Activated naive CD4-positive, alpha-beta T cell treated with Interleukin-2 at 50 U/mL for 16 hours (primary cell): ENCODE results near the gene ARL6IP4.
A peak's percentile ranks its signal among the peaks of the same experiment; 100 is the strongest.

ENCODE experiments used
- DNase-seq: peaks from one replicate; pipeline ENCODE4 v3.0.0-alpha.2; 2020

Gene ARL6IP4

DNA sequence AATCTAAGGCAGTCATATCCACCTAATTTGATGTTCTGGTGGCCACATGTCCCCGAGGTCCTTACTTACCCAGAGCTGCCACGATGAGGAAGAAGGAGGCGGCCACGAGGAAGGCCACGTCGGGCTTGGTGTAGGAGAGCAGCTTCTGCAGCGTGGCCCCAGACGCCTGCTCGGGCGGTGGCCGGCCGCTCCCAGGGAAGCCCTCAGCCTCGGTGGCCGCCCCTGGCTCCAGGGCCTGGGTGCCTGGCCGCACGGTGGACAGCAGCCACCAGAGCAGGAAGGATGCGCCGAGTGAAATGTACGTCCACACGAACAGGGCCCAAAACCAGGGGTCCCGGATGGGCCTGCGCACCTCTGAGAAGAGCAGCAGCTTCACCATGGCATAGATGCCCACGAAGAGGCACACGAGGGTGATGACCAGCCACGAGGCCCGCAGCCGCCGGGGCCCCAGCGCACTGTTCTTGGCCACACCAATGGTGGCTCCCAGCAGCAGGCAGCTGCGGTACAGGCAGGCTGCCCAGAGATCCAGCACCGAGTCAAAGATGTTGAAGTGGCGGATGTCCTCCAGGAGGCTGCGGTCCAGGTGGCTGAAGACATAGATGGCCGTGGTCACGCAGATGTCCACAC lies 20.8 kb upstream of the ARL6IP4 start:
- DNase-seq: no peak

DNA sequence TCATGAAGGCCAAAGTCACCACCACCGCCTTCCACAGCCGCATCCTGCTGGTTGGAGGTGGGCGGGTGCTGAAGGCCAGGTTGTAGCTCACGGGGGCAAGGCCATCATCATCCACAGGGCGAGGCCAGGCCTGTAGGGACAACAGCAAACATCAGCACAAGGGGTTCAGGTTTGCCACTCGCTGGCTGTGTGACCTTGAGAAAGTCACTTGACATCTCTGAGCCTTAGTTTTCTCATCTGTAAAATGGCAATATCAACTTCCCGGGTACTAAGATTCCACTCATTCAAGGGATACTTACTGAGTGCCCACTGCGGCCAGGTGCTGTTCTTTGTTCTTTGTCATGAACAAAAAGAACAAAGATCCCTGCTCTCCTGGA lies 20.3 kb upstream of the ARL6IP4 start:
- DNase-seq: no peak

DNA sequence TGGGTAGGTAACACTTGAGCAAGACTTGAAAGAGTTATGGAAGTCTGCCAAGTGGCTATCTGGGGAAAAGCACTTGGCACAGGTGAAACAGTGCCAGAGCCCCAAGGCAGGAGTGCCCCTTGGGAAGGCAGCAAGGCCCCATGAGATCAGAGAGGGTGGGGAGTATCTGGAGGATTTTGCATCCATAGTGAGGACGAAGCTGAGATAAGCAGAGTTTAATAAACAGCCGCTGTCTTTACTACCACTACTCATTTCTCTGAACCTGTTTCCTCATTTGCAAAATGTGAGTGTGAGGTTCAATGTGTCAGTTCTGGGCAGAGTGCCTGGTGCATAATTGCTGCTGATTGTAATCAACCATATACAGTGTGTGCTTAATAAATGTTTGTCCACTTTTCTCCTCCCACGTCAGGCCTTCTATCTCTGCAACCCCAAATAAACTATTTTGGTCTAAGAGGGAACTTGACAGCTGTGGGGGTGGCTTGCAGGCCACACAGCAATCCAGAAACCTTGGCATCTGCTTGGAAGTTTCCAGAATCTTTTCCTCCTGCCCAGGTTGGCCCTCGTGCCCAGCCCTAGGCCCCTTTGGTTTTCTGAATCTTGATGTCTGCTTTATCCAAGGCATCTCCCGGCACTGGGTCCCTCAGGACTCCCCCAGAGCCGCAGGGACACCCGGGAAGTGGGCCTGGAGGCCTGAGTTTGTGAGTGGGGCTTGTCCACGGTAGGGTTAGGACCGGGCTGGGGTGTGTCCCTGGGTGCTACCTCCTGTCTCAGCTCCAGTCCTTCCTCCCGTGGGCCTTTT lies 18.8 kb upstream of the ARL6IP4 start:
- DNase-seq: no peak

DNA sequence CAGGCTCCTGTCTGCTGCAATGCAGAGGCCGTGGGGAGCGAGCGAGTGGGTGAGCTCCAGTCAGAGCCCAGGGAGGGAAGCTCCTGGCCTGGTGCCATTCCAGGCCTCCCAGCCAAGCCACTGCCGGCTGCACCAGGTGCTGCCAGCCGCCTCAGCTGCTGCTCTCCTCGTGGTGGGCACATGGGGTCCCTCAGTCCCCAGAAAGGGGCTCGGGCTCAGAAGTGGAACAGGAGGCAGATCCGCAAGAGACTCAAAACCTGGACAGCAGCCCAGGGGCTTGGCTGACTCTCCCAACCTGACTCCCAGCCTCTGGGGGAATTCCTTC lies 16.6 kb upstream of the ARL6IP4 start:
- DNase-seq: no peak

DNA sequence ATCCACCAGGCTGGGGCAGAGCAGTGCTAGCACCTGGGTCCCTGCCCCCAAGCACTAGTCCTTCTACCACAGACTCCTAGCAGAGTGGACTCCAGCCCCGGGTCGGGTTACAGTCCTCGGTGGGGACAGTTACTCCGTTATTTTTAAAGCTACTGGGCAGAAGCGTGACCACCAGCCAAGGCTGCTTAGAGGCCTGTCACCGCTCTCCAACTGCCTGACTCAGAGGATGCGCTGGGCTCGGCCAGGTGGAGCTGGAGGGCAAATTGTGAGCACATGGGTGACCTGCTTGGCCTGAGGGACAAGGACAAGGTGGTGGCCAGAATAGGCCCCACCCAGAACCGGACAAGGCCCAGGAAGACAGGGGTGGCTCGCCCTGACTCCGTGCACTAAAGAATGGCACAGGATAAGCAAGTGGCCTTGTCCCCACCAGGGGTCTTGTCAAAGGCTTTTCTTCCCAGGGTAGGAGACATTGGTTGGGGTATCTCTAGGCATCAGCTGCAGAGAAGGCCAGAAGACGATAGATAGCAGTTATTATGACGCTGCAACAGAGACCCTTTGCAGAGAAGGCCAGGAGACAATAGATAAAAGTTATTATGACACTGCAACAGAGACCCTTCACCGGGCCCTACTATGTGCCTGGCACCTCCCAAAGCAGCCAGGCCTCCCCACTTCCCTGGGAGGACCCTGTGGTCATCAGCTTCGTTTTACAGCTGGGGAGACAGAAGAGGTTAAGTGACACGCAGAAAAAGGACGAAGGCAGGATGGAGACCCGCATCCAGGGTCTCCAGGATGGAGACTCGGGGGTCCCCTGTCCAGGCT lies 15.8 kb upstream of the ARL6IP4 start:
- DNase-seq: no peak

DNA sequence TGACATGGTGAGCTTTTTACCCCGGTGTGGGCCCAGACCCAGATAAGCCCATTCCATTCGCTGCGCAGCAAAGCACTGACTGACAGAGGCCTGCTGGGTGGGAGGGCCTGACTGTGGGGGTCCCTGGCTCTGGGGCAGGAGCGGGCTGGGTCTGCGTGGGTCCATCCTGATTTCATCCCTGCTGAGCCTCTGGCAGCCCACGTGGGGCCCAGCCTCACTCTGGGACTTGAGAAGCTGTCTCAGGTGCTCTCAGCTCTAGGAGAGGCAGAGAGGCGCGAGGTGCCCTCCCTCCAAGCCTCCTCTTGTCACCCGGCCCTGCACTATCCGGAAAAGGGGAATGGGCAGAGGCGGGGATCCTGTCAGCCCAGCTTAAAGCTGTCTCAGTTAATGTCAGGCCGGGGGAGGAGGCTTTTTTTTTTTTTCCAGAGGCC lies 15.1 kb upstream of the ARL6IP4 start:
- DNase-seq: no peak

DNA sequence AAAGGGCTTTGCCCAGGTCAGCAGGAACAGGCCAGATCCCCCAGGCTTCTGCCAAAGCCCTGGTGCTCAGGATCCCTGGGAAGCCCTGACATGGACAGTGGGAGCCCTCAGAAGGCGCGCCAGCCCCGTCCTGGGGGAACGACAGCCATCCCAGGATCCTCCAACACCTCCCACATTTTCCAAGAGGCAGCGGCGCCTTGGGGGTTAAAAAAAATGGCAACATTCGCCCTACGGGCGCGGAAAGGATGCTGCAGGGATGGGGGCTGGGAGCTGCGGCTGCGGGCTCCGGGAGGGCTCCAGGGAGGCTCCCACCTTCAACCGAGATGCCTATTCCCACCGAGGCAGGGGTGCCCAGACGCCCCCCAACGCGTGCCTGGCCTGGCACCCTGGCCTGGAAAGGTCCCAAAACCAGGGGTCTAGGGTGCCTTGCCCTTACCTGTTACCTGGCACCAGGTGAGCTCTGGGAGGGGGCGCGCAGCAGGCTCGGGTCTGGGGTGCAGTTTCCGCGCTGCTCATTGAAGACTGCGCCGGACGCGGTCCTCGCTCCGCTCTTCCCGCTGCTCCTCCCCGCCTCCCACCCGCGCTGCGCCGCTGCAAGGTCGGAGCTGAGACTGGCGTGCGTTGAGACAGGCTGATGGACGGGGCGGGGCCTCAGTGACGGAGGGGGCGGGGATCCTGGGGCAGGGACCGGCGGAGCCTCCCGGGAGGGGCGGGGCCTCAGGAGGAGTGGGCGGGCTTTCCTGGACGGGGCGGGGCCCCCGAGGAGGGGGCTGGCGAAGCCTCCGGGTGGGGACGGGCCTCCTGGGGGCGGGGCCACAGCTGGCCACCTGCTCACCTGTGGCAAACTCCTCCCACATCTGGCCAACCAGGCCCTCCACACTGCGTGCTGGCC lies 14.4 kb upstream of the ARL6IP4 start, which contains the start of gene ABCB9:
Gene ABCB9, minus strand, starts transcription at position 613 of the 892 bp plus-strand sequence. CDS start 6,228 bp downstream, outside the sequence.
- peak; percentile 90 for DNase-seq

DNA sequence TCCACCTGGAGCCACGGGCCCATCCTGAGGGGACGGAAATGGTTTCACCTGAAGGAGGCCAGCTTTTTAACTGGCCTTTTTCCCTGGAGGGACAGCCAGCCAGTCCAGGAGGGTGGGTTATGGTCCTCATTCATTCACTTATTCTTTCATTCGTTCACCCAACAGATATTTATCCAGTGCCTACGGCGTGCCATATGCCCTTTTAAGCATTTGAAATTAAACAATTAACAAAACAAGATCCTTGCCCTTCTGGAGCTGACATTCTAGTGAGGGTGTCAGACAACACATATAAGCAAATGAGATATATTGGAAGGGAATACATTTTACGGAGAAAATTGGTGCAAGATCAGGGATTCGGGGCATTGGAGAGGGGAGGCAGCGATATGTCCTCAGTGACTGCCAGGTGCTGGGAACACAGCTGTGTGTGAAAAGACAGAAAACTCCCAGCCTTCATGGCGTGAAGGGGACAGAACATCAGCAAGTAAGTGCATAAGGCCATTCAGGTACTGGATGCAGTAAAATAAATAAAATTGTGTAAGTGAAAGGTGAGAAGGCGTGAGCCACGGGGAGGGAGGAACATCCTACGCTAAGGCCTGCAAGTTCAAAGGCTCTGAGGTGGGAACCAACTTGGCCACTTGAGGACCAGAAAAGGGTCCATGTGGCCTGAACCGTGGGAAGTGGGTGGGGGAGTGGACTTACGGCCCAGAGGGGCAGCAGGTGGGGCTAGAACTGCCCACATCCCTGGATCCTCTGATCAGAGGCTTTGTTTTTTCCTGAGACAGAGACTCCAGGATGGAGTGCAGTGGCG lies 13.5 kb upstream of the ARL6IP4 start:
- DNase-seq: no peak

DNA sequence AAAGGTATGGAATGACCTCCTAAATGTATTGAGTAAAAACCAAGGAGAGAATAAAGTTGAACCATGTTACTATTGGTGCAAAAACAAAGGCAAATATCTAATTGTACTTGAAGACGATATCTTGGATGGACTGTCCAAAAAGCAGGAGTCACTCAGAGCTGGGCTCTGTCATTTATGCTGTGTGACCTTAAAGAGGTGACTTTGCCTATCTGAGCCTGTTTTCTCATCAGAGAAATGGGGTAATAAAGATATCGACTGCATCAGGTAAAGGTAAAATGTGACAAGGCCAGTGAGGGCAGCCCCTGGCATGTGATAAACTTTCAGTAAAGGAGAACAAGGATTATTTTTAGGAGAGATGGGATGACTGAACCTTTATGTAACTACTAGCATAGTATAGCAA lies 12.4 kb upstream of the ARL6IP4 start:
- DNase-seq: no peak

DNA sequence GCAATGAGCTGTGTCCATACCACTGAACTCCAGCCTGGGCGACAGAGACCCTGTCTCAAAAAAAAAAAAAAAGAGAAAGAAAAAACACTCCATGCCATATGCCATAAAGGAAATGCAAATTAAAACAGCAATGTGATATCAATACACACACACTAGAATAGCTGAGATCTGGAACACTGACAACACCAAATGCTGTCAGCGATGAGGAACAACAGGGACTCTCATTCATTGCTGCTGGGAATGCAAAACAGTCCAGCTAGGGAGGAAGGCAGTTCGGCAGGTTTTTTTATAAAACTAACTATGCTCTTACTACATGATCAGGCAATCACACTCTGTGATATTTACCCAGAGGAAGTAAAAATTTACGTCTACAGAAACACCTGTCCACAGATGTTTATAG lies 10.8 kb upstream of the ARL6IP4 start:
- no peak for DNase-seq

DNA sequence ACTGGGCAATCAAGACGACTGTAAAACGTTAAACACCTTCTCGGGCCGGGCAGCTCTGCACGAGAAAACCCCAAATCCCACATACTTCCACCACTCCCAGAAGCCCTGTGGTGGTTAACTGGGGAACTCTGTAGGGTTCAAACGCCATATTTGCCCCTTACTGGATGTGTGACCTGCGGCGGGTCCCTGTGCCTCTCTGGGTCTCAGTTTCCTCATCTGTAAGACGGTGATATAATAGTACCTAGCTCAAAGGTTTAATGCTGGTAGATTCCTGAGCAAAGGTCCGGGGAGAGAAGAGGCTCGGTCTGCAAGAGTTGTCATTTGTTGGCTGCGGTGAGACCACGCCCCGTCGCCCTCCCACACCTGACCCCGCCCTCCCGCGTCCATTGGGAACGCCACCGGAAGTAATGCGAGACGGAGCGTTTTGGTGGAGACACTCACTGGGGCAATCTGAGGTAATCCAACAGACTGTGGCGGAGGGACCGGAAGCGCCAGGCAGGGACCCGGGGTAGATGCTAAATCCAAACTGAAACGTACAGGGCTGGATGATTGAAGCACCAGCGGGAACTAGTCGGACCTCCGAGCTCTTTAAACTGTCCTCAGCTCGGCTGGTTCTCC lies 6.1 kb upstream of the ARL6IP4 start:
- peak; percentile 99 for DNase-seq

DNA sequence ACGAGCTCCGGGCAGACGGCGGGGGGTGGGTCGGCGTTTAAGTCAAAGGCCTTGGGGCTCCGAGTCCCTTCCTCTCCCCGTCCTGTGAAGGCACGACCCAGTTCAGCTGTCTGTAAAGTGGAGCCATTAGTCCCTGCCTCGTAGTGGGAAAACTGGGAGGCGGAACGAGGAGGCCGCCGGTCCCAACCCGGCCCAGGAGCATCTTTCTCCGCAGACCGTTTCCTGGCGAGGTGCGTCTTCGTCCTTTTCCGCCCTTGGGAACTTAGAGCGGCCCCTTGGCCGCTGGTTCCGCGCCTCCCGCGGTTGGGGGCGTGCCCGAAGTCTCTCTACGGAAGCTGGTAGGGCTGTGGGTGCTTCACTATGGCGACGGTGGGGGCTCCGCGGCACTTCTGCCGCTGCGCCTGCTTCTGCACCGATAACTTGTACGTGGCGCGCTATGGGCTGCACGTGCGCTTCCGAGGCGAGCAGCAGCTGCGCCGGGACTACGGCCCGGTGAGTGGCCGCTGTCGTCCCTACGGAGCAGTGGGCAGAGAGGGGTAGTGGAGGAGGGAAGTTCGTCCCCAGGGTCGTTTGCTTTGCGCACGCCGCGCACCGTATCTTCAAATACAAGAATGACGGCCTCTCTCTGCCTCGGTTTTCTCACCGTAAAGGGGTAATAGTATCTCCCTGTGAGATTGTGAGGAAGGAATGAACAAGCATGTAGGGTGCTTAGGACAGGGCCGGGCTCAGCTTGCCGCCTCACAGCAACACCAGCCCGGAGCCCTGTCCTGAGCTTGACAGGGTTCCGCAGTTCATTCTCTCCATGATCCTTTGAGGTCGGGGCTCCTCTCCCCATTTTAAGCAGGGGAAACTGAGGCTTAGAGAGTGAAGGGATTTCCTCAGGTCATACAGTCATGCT lies 5.3 kb upstream of the ARL6IP4 start, which contains the start of gene OGFOD2:
Gene OGFOD2, plus strand, starts transcription at position 353 of the 898 bp plus-strand sequence. Its CDS starts 8 bp downstream, at position 361.
- peak; percentile 95 for DNase-seq

DNA sequence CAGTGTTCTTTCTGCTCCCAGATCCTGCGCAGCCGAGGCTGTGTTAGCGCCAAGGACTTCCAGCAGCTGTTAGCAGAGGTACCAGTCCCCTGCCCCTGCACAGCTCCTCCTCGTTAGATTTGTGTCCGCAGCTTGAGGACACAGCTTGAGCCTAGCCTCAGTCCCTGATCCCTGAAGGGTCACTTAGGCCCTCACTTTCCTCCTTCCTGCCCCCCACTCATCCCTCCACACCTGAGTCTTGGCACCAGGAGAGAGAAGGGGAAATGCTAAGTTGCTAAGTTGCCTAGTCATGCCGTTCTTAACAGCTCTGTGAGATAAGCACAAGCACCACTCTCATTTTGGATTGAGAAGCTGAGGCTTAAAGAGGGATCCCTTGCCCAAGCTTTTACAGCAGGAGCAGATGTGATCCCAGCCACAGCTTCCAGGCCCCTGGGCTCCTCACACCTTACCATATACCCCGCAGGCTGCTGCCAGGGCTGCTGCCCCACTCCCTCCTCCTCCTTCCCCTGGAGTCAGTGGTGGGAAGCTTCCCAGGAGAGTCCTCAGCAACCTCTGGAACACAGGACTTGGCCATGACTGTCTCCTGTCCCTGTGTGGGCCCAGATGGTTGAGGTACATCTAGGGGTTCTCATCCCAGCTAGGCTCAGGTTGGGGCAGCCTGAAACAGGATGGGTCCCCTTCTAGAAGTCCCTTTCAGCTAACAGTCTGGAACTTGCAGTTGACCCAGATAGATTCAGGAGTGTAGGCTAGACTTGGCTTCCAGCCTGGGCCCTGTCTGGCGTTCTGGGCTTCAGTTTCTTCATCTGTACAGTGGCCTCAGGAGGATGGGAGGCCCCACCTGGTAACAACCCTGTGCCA lies 4.5 kb upstream of the ARL6IP4 start:
- DNase-seq: no peak

DNA sequence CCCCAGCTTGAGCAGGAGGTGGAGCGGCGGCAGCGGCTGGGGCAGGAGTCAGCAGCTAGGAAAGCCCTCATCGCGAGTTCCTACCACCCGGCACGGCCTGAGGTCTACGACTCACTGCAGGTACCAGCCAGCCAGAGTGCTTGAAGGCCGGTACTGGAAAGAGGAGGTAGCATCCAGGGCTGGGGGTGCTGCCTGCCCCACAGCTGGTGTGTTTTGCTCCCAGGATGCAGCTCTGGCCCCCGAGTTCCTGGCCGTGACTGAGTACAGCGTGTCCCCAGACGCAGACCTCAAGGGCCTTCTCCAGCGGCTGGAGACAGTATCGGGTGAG lies 3.9 kb upstream of the ARL6IP4 start:
- DNase-seq: no peak

DNA sequence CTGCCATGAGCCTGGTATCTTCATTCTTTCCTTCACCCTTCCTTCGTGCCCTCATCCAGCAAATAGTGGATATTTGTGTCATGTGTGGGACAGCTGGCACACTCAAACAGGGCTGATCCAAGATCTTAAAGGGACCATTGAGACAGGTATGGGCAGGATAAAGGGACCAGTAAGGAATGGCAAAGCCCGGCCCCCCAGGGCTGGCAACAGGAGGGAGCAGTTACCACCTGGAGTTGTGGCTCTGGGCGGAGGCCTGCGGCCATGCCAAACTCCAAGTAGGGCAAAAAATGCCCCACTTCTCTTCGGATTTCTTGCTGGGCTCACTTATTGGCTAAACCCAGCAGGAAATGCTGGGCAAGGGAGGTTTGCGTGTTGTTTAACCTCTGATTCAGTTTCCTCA lies 3.3 kb upstream of the ARL6IP4 start:
- no peak for DNase-seq

DNA sequence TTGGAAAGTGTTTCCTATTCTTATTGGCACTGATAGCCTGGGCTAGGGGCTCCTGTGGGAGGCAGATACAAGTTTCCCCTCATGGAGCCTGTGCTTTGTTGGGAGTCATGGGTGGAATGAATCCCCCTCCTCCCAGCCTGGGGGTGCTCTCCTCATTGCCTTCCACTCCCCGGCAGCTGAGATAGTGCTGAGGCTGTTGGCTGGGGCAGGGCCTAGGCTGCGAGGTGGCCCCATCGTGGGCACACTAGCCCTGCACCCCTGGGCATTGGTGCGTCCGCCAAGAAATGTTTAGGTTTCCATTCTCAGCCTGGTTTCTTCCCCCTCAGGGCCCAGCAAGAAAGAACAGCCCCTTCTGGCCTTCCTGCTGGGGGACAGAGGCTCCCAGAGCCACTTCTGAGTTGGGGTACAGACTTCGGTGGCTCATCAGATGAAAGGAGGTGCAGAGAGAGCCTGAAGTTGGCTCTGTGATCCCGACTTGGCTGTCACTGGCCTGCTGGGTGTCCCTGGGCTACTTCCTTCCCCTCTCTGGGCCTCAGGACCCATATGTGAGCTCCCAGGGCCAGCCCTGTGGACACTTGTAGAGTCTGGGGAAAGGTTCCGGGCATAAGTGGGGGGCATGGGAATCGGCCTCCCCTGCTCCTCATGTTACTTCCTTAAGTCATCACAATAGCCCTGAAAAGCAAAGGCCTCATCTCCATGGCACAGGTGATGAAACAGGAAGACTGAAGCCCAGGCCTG lies 2.7 kb upstream of the ARL6IP4 start:
- DNase-seq: no peak

DNA sequence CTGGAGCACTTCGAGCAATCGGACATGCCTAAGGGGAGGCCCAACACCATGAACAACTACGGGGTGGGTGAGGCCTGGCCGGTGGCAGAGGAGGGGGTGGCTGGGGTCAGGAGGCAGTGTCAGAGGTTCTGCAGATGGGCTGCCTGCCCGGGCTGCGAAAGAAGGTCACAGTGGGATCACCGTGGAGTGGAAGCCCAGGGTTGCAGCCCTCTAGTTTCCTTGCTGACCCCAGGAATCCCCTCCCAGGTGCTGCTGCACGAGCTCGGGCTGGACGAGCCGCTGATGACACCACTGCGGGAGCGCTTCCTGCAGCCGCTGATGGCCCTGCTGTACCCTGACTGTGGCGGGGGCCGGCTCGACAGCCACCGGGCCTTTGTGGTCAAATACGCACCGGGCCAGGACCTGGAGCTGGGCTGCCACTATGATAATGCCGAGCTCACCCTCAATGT lies 1.9 kb upstream of the ARL6IP4 start:
- DNase-seq: no peak
